Measurements from ENCODE around the gene RLF. TPM values are rescaled to one million over a fixed set of nuclear protein-coding genes. Genes with fewer than 3 reads are reported as not detected.

The RLF gene
- total and polyA plus RNA-seq, 2 donors (not counting 1 experiment from before 2014, with no cell fraction given), result 7.8 to 21.9 TPM

GRCh38 chr1:40133839-40134238, 27.3 kb upstream of the RLF start:
- ATAC-seq (ENCODE audit: low read depth), result no peak
- intact Hi-C loops (cut with micrococcal nuclease), result no loop called here
- no peak overlapping the region for H3K4me2 ChIP-seq (replicated peaks; ENCODE audit: low read depth, low read length, poor library complexity, severe bottlenecking)
- no peak overlapping the region for H3K4me3 Mint-ChIP-seq
- H3K27ac ChIP-seq (ENCODE audit: low read length in 2 of 2), result no peak overlapping the region
- peaks cover 12% of the 10 kb centered on the region for H3K27me3 Mint-ChIP-seq
- ChIA-PET CTCF (no interaction called here), POLR2A (interaction anchor here (0.6 kb wide), 1 partner anchor 266 kb away, joined by 3 read pairs; no protein-coding TSS in a partner anchor)
- WGBS (ENCODE audit: insufficient coverage), result no CpG with 5 or more reads among the region's 2 CpGs
- no peaks in the 10 kb centered on the region for H3K36me3 ChIP-seq (replicated peaks in 1 of 2; ENCODE audit: control extremely low read depth in 1 of 2, control insufficient read depth in 1 of 2, extremely low read depth in 1 of 2, insufficient read depth in 2 of 2, low read length in 1 of 2)
- H4K20me1 ChIP-seq (ENCODE audit: control insufficient read depth, insufficient read depth, low read length, poor library complexity, severe bottlenecking), result no peaks in the 10 kb centered on the region
- H3K9me3 Mint-ChIP-seq (ENCODE audit: insufficient read depth), result peaks cover 6% of the 10 kb centered on the region
- no peak for DNase-seq
- no peak overlapping the region for H2AFZ ChIP-seq (ENCODE audit: insufficient read depth, low read depth, low read length, poor library complexity, severe bottlenecking)
- no peak for TF ChIP-seq EZH2 (IDR thresholded peaks at IDR 0.05; ENCODE audit: borderline replicate concordance, insufficient read depth, low read depth, low read length, poor library complexity, severe bottlenecking)
- TF ChIP-seq CTCF (IDR thresholded peaks at IDR 0.05), result no peak
- no peaks in the 10 kb centered on the region for H3K4me1 Mint-ChIP-seq
- H3K79me2 ChIP-seq (ENCODE audit: control insufficient read depth, insufficient read depth, low read length), result no peaks in the 10 kb centered on the region
- no peak overlapping the region for H3K27ac Mint-ChIP-seq
- H3K9me3 ChIP-seq (ENCODE audit: control extremely low read depth in 1 of 3, control insufficient read depth in 2 of 3, insufficient read depth in 1 of 3, low read length in 2 of 3), result peaks cover 3 to 7% (median 3%) of the 10 kb centered on the region in 3 donors
- peaks cover 0 to 9% (median 0%) of the 10 kb centered on the region in 4 experiments for H3K27me3 ChIP-seq (replicated peaks in 1 of 4; ENCODE audit: control extremely low read depth in 1 of 4, control insufficient read depth in 3 of 4, insufficient read depth in 4 of 4, low read length in 3 of 4)
- H3K9ac ChIP-seq (ENCODE audit: low read length), result no peak overlapping the region
- H3K4me3 ChIP-seq (ENCODE audit: control extremely low read depth in 1 of 5, extremely low read depth in 1 of 5, insufficient read depth in 1 of 5, low read depth in 2 of 5, low read length in 4 of 5), result no peak overlapping the region
- H3K4me1 ChIP-seq (ENCODE audit: control insufficient read depth in 2 of 2, insufficient read depth in 2 of 2, low read length in 2 of 2), result no peaks in the 10 kb centered on the region

- Histone ChIP-seq H3K27ac (ENCODE audit: low read length in 2 of 2) (no peak overlapping the region), H3K27me3 (replicated peaks in 1 of 4; ENCODE audit: control extremely low read depth in 1 of 4, control insufficient read depth in 3 of 4, insufficient read depth in 4 of 4, low read length in 3 of 4) (peaks cover 0 to 8% (median under 1%) of the 10 kb centered on the region in 4 experiments), H3K4me1 (ENCODE audit: control insufficient read depth in 2 of 2, insufficient read depth in 2 of 2, low read length in 2 of 2) (peaks cover 3 to 6% of the 10 kb centered on the region in 2 donors), H3K79me2 (ENCODE audit: control insufficient read depth, insufficient read depth, low read length) (no peaks in the 10 kb centered on the region), H3K4me3 (ENCODE audit: control extremely low read depth in 1 of 5, extremely low read depth in 1 of 5, insufficient read depth in 1 of 5, low read depth in 2 of 5, low read length in 4 of 5) (no peak overlapping the region), H3K9me3 (ENCODE audit: control extremely low read depth in 1 of 3, control insufficient read depth in 2 of 3, insufficient read depth in 1 of 3, low read length in 2 of 3) (no peaks in the 10 kb centered on the region), H3K9ac (ENCODE audit: low read length) (no peak overlapping the region), H3K4me2 (replicated peaks; ENCODE audit: low read depth, low read length, poor library complexity, severe bottlenecking) (no peak overlapping the region), H3K36me3 (replicated peaks in 1 of 2; ENCODE audit: control extremely low read depth in 1 of 2, control insufficient read depth in 1 of 2, extremely low read depth in 1 of 2, insufficient read depth in 2 of 2, low read length in 1 of 2) (no peaks in the 10 kb centered on the region), H4K20me1 (ENCODE audit: control insufficient read depth, insufficient read depth, low read length, poor library complexity, severe bottlenecking) (no peaks in the 10 kb centered on the region), H2AFZ (ENCODE audit: insufficient read depth, low read depth, low read length, poor library complexity, severe bottlenecking) (no peak overlapping the region)
- peaks cover 18% of the 10 kb centered on the region for H3K27me3 Mint-ChIP-seq
- ChIA-PET CTCF (interaction anchor here (0.6 to 7.0 kb wide), 4 partner anchors 198 to 728 kb away, joined by 3 to 252 read pairs (median 3); no protein-coding TSS in a partner anchor), POLR2A (no interaction called here)
- H3K27ac Mint-ChIP-seq, result no peak overlapping the region
- H3K4me3 Mint-ChIP-seq, result no peak overlapping the region
- H3K4me1 Mint-ChIP-seq, result peaks cover 7% of the 10 kb centered on the region
- ATAC-seq (ENCODE audit: low read depth), result no peak
- no peaks in the 10 kb centered on the region for H3K9me3 Mint-ChIP-seq (ENCODE audit: insufficient read depth)
- intact Hi-C loops (cut with micrococcal nuclease), result loop anchor here (5.0 kb wide), 1 partner anchor 712 kb away; no protein-coding TSS in a partner anchor
- DNase-seq, result no peak
- WGBS (ENCODE audit: insufficient coverage), result 90% methylated on average over 2 of the region's 7 CpGs
- TF ChIP-seq EZH2 (IDR thresholded peaks at IDR 0.05; ENCODE audit: borderline replicate concordance, insufficient read depth, low read depth, low read length, poor library complexity, severe bottlenecking), result no peak
- no peak for TF ChIP-seq CTCF (IDR thresholded peaks at IDR 0.05)
These were observed 20.8 kb upstream of the RLF start for GRCh38 chr1:40140211-40140973.

Data from B cell (primary cell).